Nephron progenitor cell (in vitro differentiated cells): ENCODE measurements around the gene SEPTIN10.
A peak's percentile ranks its signal among the peaks of the same experiment; 100 is the strongest.
"Not testable (repeated sequence)": the region's sequence is repeated elsewhere in the genome, so short reads cannot be mapped to it uniquely, and the experiment has no call there.

Experiments used
- DNase-seq: peaks from one replicate; pipeline ENCODE4 v3.0.0; 2021
- H3K27ac Mint-ChIP-seq: 2 replicates; pipeline ENCODE4 v1.8.0; 2021; ENCODE audit warnings: mild to moderate bottlenecking, moderate library complexity, mixed read lengths
- H3K27me3 Mint-ChIP-seq: 2 replicates; pipeline ENCODE4 v1.8.0; 2021; ENCODE audit warnings: mild to moderate bottlenecking, low read depth, mixed read lengths; ENCODE audit not compliant: poor library complexity
- H3K36me3 Mint-ChIP-seq: 2 replicates; pipeline ENCODE4 v1.8.0; 2021; ENCODE audit warnings: low read depth, mixed read lengths
- H3K4me1 Mint-ChIP-seq: 2 replicates; pipeline ENCODE4 v1.8.0; 2021; ENCODE audit warnings: mixed read lengths
- H3K4me3 Mint-ChIP-seq: 2 replicates; pipeline ENCODE4 v1.8.0; 2021; ENCODE audit warnings: mild to moderate bottlenecking, moderate library complexity, mixed read lengths
- H3K9me3 Mint-ChIP-seq: 2 replicates; pipeline ENCODE4 v1.8.0; 2021; ENCODE audit warnings: mild to moderate bottlenecking, moderate library complexity, mixed read lengths
- CTCF ChIP-seq: fragments of 200-600 bp; sonication (generic); IDR thresholded peaks from 2 replicates; pipeline ENCODE4 v1.5.0; 2021; ENCODE audit warnings: antibody characterized with exemption

Gene SEPTIN10

GRCh38 chr2:109582928-109583895 is 30.6 kb downstream of the SEPTIN10 start:
- Mint-ChIP-seq H3K9me3 (peaks cover 4% of the 10 kb centered on the region), H3K27ac (no peak overlapping the region), H3K27me3 (no peaks in the 10 kb centered on the region), H3K4me1 (peaks cover 36% of the 10 kb centered on the region), H3K36me3 (peaks cover 65% of the 10 kb centered on the region), H3K4me3 (no peak overlapping the region)
- no peak for TF ChIP-seq CTCF
- DNase-seq, result no peak

GRCh38 chr2:109577630-109578029 is 36.1 kb downstream of the SEPTIN10 start:
- Mint-ChIP-seq H3K4me1 (peaks cover 12% of the 10 kb centered on the region), H3K27ac (peak overlapping the region; percentile 5), H3K36me3 (peaks cover 22% of the 10 kb centered on the region)
- not testable (repeated sequence) for H3K9me3 Mint-ChIP-seq, H3K27me3 Mint-ChIP-seq, DNase-seq, H3K4me3 Mint-ChIP-seq

- no peaks in the 10 kb centered on the region for H3K27me3 Mint-ChIP-seq
- peaks cover 22% of the 10 kb centered on the region for H3K36me3 Mint-ChIP-seq
- no peak for DNase-seq
- no peaks in the 10 kb centered on the region for H3K9me3 Mint-ChIP-seq
- no peak overlapping the region for H3K4me3 Mint-ChIP-seq
- H3K27ac Mint-ChIP-seq, result peak overlapping the region; percentile 82
- H3K4me1 Mint-ChIP-seq, result peaks cover 5% of the 10 kb centered on the region
- no peak for TF ChIP-seq CTCF
Observed at GRCh38 chr2:109575373-109575772, 38.4 kb downstream of the SEPTIN10 start.

GRCh38 chr2:109563980-109564550 is 49.7 kb downstream of the SEPTIN10 start:
- peaks cover 45% of the 10 kb centered on the region for H3K36me3 Mint-ChIP-seq
- H3K27ac Mint-ChIP-seq, result no peak overlapping the region
- H3K4me1 Mint-ChIP-seq, result no peaks in the 10 kb centered on the region
- no peak for DNase-seq
- H3K27me3 Mint-ChIP-seq, result no peaks in the 10 kb centered on the region
- H3K9me3 Mint-ChIP-seq, result no peaks in the 10 kb centered on the region
- no peak overlapping the region for H3K4me3 Mint-ChIP-seq
- no peak for TF ChIP-seq CTCF

- no peak for TF ChIP-seq CTCF
- no peak for DNase-seq
- Mint-ChIP-seq H3K27me3 (no peaks in the 10 kb centered on the region), H3K36me3 (peaks cover 51% of the 10 kb centered on the region), H3K4me3 (no peak overlapping the region), H3K4me1 (no peaks in the 10 kb centered on the region), H3K9me3 (no peaks in the 10 kb centered on the region), H3K27ac (no peak overlapping the region)
Observed at GRCh38 chr2:109563288-109563687, 50.5 kb downstream of the SEPTIN10 start.

GRCh38 chr2:109562421-109562820 is 51.3 kb downstream of the SEPTIN10 start:
- H3K36me3 Mint-ChIP-seq, result peaks cover 56% of the 10 kb centered on the region
- H3K27ac Mint-ChIP-seq, result no peak overlapping the region
- H3K27me3 Mint-ChIP-seq, result no peaks in the 10 kb centered on the region
- no peaks in the 10 kb centered on the region for H3K9me3 Mint-ChIP-seq
- no peak for TF ChIP-seq CTCF
- no peaks in the 10 kb centered on the region for H3K4me1 Mint-ChIP-seq
- H3K4me3 Mint-ChIP-seq, result no peak overlapping the region
- DNase-seq, result no peak
